H54 (cell line): ENCODE results near the gene MRTFA.

Experiments used
- DNase-seq: peaks from one replicate; pipeline ENCODE4 v3.0.0; 2011; ENCODE audit warnings: low spot score, mixed read lengths; ENCODE audit not compliant: insufficient read length
- FAIRE-seq: peaks from 3 replicates; lab custom pipeline; 2011; peaks lifted over from hg19 to GRCh38; lab: Jason Lieb, UNC
- POLR2A ChIP-seq: IDR thresholded peaks from 2 replicates; pipeline ENCODE4 v1.6.1; 2011; ENCODE audit warnings: low read depth, mild to moderate bottlenecking, low read length

MRTFA gene

DNA sequence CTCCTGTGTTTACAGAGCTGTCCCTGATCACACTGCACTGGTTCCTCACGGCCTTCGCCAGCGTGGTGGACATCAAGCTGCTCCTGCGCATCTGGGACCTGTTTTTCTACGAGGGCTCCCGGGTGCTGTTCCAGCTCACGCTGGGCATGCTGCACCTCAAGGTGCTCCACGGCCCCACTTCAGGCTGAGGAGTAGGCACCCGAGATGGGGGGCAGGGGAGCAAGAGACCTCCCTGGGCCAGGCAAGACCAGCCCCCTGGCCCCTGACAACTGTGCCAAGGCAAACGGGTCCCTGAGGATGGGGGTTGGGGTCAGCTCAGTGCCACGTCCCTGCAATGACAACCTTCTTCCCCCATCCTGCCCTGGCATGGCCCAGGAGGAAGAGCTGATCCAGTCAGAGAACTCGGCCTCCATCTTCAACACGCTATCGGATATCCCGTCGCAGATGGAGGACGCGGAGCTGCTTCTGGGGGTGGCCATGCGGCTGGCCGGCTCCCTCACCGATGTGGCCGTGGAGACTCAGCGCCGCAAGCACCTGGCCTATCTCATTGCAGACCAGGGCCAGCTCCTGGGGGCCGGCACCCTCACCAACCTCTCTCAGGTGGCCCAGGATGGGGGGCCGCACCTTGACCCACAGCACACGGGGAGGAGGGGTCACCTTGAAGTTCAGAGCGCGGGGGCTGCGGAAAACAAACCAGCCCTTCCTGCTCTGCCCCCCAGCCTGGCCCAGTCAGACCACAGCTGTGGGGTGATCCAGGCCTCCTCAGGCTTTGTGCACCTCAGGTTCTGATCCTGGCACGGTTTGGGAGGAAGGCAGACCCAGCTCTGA is 230.2 kb downstream of the MRTFA start:
- DNase-seq (no peak), FAIRE-seq (no peak)
- TF ChIP-seq POLR2A, result no peak

DNA sequence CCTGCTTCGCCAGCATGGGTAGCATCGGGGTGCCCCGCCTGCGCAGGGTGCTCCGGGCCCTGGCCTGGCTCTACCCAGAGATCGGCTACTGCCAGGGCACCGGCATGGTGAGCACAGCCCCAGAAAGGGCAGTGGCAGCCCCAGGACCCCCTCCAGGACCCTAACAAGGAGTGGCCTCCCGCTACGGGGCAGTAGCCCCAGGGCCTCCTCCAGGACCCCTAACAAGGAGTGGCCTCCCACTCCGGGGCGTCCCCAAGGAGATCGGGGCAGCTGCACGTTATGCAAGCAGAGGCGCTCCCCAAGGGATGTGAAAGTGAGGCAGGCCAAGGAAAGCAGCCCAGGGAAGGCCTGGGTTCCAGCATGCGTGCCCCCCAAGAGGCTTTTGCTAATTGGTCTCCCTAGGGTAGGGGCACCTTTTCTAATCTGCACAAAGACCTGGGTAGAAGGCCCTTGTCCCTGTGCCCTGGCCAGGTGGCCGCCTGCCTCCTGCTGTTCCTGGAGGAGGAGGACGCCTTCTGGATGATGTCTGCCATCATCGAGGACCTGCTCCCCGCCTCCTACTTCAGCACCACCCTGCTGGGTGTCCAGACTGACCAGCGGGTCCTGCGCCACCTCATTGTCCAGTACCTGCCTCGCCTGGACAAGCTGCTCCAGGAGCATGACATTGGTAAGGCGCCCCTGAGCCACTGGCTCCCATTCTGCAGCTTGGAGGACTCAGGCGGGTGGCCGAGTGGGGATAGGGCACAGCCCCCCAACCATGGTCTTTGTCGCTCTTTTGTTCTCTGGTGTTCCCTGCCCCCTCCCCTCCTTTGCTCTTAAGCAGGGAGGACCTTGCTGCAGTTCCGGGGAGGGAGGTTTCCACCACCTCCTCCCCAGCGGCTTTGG is 231.1 kb downstream of the MRTFA start:
- no peak for FAIRE-seq
- no peak for DNase-seq
- no peak for TF ChIP-seq POLR2A

DNA sequence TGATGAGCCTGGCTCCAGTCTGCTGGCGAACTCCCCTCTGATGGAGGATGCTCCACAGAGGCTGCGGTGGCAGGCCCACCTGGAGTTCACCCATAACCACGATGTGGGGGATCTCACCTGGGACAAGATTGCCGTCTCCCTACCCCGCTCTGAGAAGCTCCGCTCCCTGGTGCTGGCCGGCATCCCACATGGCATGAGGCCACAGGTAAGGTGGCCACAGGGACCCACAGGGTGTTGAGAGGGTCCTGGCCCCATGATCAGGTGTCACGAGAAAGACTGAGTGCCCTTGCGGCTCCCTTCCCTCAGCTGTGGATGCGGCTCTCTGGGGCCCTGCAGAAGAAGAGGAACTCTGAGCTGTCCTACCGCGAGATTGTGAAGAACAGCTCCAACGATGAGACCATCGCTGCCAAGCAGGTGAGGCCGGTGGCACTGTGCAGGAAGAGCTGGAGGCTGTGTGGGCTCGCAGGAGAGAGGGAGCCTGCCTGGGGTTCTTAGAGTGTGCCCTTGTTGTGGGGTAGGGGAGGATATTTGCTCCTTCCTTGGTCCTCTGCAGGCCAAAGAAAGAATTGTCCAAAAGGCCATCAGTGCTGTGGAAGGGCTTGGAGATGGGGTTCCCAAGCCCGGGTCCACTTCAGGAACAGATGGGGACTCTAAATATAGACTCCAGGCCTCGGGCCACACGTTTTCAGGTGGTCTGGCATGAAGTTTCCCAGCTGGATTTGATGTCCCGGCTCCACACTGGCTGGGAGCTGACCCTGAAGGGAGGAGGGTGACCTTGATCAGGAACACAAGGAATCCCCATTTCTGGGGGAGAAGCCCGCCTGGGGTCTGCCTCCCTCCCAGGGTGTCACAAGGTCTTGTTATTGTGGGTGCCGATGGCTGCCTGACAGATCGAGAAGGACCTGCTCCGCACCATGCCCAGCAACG is 232.0 kb downstream of the MRTFA start:
- DNase-seq (no peak), FAIRE-seq (no peak)
- TF ChIP-seq POLR2A, result no peak

DNA sequence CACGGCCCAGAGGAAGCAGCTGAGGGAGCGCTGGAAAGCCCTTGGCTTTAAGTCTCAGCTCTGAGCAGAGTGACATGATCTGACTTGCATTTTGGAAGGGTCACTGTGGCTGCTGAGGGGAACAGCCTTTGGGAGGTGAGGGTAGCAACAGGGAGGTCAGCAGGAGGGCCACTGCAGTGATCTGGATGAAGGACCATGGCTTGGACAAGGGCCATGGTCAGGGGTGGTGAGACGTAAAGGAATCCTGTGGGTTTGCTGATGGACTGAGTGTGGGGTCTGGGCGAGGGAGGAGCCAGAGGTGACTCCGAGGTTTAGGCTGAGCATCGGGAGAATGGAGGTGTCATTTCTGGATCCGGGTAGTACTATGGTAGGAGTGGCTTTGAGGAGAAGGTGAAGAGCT is 232.9 kb downstream of the MRTFA start:
- no peak for TF ChIP-seq POLR2A
- no peak for FAIRE-seq
- no peak for DNase-seq

DNA sequence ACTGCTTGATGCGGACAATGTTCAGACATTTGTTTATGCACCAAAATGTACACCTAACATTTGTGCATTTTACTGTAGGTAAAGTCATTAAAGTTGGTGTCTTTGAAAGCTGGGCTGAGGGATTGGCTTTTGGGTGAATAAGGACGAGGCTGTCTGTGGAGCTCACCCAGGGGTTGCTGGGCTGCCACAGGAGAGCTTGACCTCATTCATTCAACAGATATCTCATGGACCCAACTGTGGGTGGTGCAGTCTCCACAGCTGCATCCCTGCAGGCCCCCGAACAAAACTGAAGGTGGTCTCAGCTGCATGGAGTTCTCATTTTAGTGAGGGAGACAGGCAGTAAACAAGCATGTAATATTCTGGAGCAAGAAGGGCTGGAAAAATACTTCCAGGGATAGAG is 233.4 kb downstream of the MRTFA start:
- FAIRE-seq (no peak), DNase-seq (no peak)
- TF ChIP-seq POLR2A, result no peak

DNA sequence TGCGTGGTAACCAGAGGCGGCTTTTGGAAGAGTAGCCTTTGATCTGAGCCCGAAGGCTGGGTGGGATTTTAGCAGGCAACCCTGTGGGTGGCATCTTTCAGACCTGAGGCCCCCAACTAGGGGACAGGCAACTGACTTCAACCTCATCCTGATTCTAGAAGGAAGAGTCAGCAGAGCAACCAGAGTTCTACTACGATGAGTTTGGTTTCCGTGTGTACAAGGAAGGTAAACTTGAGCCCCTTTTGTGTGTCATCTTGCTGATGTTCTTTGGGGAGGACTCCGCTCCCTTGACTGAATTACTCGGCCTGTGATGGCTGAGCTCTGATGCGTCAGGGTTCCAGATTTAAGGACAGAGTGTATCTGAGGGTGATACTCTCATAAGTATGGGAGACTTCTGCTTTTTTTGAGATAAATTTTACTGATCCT is 234.5 kb downstream of the MRTFA start:
- DNase-seq (no peak), FAIRE-seq (no peak)
- TF ChIP-seq POLR2A, result no peak

DNA sequence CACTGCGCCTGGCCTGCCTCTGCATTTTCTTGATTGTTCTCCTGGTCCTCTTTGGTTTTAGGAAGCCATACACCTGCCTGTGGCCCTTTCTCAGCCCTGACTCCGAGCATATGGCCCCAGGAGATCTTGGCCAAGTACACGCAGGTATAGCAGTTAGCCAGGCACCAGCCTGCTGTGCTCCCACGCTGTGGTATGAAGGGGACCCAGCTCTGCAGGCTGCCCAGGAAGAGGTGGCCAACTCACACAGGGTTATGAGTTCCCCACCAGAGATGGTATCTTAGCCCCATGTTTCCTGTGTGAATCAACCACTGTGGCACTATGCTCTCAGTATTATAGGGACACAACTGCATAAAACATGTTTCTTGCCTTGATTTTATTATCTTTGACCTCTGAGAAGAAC is 235.0 kb downstream of the MRTFA start:
- FAIRE-seq (no peak), DNase-seq (no peak)
- TF ChIP-seq POLR2A, result no peak

DNA sequence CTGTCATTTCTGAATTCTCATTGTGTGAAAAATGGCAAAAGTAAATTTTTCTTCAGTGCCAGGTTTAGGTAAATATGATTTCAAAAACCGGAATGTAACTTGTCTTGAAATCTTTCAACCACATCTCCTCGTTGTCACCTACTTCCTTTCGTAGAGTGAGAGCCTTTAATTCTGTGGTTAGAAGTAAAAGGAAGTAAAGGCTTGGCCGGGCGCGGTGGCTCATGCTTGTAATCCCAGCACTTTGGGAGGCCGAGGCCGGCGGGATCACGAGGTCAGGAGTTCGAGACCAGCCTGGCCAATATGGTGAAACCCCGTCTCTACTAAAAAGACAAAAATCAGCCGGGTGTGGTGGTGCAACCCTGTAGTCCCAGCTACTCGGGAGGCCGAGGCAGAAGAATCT is 236.4 kb downstream of the MRTFA start:
- no peak for TF ChIP-seq POLR2A
- FAIRE-seq (no peak), DNase-seq (no peak)

DNA sequence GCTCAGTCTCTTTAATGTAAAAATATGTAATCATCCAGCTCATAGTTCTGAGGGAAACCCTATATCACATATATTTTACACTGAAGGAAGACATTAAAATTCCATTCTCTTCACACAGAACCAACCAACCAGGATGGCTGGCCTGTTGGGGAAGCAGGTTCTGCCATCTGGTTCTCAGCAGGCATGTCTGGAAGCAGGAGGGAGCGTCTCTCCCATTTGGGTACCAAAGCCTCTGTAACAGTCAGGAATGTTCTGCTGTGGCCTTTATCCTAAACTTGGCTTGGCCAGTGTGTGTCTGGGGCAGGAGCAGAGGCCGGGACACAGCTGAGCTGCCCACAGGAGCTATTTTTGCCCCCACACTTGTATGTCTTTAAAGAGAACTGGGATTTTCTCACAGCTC is 236.9 kb downstream of the MRTFA start:
- TF ChIP-seq POLR2A, result no peak
- DNase-seq (no peak), FAIRE-seq (no peak)

DNA sequence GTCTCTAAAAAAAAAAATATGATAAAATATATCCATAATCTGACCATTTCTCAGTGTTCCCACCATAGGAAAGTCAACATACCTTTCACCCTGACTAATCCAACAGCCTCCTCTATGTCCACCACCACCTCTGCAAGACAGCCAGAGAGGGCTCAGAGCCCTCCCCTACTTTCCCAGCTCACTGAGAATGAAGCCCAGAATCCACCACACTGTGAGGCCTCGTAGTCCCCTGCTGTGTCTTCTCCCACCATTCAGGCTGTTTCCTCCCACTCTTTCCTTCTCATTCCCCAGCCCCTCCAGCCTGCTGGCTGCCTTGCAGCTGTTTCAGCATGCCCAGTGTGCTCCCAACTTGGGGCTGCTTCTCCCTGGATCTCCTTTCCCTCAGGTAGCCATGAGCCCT is 239.1 kb downstream of the MRTFA start:
- no peak for DNase-seq
- no peak for FAIRE-seq
- TF ChIP-seq POLR2A, result no peak

DNA sequence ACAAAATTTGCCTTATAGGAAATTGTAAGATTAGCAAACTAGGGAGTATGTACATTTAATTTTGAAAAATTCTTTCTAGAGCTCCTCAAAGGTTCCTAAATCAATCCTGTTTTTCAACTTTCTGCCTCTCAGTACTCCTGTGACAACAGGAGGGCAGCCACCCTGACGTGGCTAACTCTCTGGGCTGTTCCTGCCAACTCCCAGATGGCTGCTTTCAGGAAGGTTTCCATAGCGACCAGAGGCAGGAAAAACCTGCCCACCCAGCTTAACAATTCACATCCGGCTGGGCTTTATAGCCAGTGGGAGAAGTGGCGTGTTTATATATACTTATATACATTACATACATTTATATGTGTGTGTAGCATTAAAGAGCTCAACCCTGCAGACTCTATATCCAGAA is 239.6 kb downstream of the MRTFA start:
- no peak for DNase-seq
- TF ChIP-seq POLR2A, result no peak
- no peak for FAIRE-seq

DNA sequence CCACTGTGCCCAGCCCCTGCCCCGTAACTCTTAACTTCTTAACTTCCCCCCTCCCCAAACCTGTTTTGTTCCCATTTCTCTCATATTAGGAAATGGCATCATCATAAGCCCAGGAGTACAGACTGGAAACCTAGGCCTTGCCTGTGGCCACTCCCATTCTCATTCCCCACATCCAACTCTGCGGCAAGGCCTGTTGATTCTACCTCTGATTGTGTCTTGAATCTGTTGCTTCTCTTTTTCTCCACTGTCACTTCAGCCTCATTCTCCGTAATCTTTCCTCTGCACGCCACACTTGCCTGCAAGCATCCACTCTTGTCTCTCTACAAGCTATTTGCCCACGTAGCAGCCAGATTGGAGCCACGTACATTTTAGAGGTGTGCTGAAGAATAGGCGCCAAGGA is 240.9 kb downstream of the MRTFA start:
- DNase-seq, result no peak
- FAIRE-seq, result no peak
- no peak for TF ChIP-seq POLR2A

DNA sequence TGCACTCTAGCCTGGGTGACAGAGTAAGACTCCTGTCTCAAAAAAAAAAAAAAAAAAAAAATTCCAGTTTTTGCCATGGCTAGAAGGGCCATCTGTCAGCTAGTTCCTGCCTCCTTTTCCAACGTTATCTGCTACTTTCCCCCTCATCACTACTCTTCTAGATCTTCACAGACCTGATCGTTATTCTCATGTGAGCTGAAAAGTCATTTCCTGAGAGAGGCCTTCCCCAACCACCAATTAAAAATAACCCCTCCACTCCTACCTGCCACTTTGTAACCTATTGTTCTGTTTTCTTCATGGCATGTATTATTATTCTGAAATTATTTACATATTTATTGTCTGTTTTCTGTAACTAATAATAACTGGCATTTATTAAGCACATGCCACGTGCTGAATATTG is 241.9 kb downstream of the MRTFA start:
- TF ChIP-seq POLR2A, result no peak
- no peak for DNase-seq
- no peak for FAIRE-seq

DNA sequence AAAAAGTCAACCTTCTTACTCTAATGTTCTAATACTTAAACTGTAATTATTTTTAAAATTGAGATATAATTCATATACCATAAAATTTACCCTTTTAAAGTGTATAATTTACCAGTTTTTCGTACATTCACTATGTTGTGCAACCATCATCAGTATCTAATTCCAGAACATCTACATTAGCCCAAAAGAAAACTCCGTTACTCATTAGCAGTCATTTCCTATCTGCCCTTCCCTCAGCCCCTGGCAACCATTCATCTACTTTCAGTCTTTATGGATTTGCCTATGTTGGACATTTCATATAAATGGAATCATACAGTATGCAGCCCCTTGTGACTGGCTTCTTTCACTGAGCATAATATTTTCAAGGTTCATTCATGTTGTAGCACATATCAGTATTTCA is 243.9 kb downstream of the MRTFA start:
- FAIRE-seq (no peak), DNase-seq (no peak)
- no peak for TF ChIP-seq POLR2A
